Endodermal cell (in vitro differentiated cells): ENCODE results near the gene DAB1. TPM values are rescaled to one million over a fixed set of nuclear protein-coding genes. Genes with fewer than 3 reads are reported as not detected.

Source experiments
- DNase-seq: peaks from one replicate; pipeline ENCODE4 v3.0.0-alpha.2; 2017
- H3K27ac ChIP-seq: 2 replicates; pipeline ENCODE4 v1.5.1; 2013; ENCODE audit warnings: mild to moderate bottlenecking, low read depth, low read length, moderate library complexity
- H3K27me3 ChIP-seq: 2 replicates; pipeline ENCODE4 v1.6.1; 2013; ENCODE audit warnings: mild to moderate bottlenecking, low read length, moderate library complexity; ENCODE audit not compliant: insufficient read depth, control insufficient read depth, poor library complexity, severe bottlenecking
- H3K36me3 ChIP-seq: 2 replicates; pipeline ENCODE4 v1.7.0; 2013; ENCODE audit warnings: mild to moderate bottlenecking, low read length, moderate library complexity; ENCODE audit not compliant: control insufficient read depth, insufficient read depth
- H3K4me1 ChIP-seq: one replicate; pipeline ENCODE4 v1.7.0; 2013; ENCODE audit warnings: low read length; ENCODE audit not compliant: control insufficient read depth, insufficient read depth
- H3K4me3 ChIP-seq: 2 replicates; pipeline ENCODE4 v1.5.1; 2013; ENCODE audit warnings: mild to moderate bottlenecking, low read length, moderate library complexity
- H3K9ac ChIP-seq: 2 replicates; pipeline ENCODE4 v1.6.1; 2013; ENCODE audit warnings: mild to moderate bottlenecking, low read length, moderate library complexity; ENCODE audit not compliant: poor library complexity, severe bottlenecking; ENCODE audit errors: extremely low read depth
- H3K9me3 ChIP-seq: 2 replicates; pipeline ENCODE4 v1.6.1; 2013; ENCODE audit warnings: mild to moderate bottlenecking, low read length, moderate library complexity; ENCODE audit not compliant: control insufficient read depth
- H3K27ac Mint-ChIP-seq: 2 replicates; pipeline ENCODE4 v1.8.0; 2020; ENCODE audit warnings: mixed read lengths
- H3K27me3 Mint-ChIP-seq: 2 replicates; pipeline ENCODE4 v1.8.0; 2021; ENCODE audit warnings: mild to moderate bottlenecking, mixed read lengths; ENCODE audit not compliant: insufficient read depth
- H3K36me3 Mint-ChIP-seq: 2 replicates; pipeline ENCODE4 v1.8.0; 2020; ENCODE audit warnings: low read depth, mixed read lengths
- H3K4me1 Mint-ChIP-seq: 2 replicates; pipeline ENCODE4 v1.8.0; 2020; ENCODE audit warnings: mixed read lengths
- H3K4me3 Mint-ChIP-seq: 2 replicates; pipeline ENCODE4 v1.8.0; 2020; ENCODE audit warnings: mild to moderate bottlenecking, moderate library complexity, mixed read lengths
- H3K9me3 Mint-ChIP-seq: 2 replicates; pipeline ENCODE4 v1.8.0; 2020; ENCODE audit warnings: mild to moderate bottlenecking, mixed read lengths
- CTCF ChIP-seq: fragments of 200-600 bp; sonication (generic); conservative IDR thresholded peaks from 2 replicates; pipeline ENCODE4 v1.5.0; 2021; ENCODE audit warnings: antibody characterized with exemption, mild to moderate bottlenecking
- WGBS, 2 experiments: methylation state at CpG; one replicate each; pipeline versions ENCODE4 v1.1.5 to v1.1.7; 2013; ENCODE audit warnings: missing lambda C conversion rate in 2 of 2, mixed read lengths in 1 of 2; ENCODE audit not compliant: insufficient coverage in 1 of 2, insufficient read length in 1 of 2; 5-methylcytosine and 5-hydroxymethylcytosine counted together
- total RNA-seq, 2 donors: library from RNA; stranded (reverse); fragmentation: NEBNext Ultra II Directional in 1 of 2; extraction: Animal tissue kit (Norgen Biotek cat#: 25700) in 1 of 2; gene quantifications; 2 replicates in 1 of 2; 3 replicates in 1 of 2; pipeline ENCODE4 v1.2.1, GENCODE V29; 2021

DAB1 gene
- total RNA-seq, 2 donors from 2014 or later, result 32.0 to 36.2 TPM

GRCh38 chr1:57007948-57008347 lies 415.9 kb downstream of the DAB1 start:
- Mint-ChIP-seq H3K9me3 (no peaks in the 10 kb centered on the region), H3K4me1 (peaks cover 17% of the 10 kb centered on the region), H3K4me3 (no peak overlapping the region), H3K27ac (no peak overlapping the region), H3K27me3 (peaks cover 46% of the 10 kb centered on the region), H3K36me3 (peaks cover 10% of the 10 kb centered on the region)
- no peak overlapping the region for H3K9ac ChIP-seq
- WGBS, 2 experiments, result 85 to 92% methylated on average over 2 of the region's 2 CpGs
- H3K4me3 ChIP-seq, result no peak overlapping the region
- H3K9me3 ChIP-seq, result no peaks in the 10 kb centered on the region
- H3K4me1 ChIP-seq, result peaks cover 8% of the 10 kb centered on the region
- no peaks in the 10 kb centered on the region for H3K36me3 ChIP-seq
- H3K27me3 ChIP-seq, result peaks cover 34% of the 10 kb centered on the region
- no peak for DNase-seq
- H3K27ac ChIP-seq, result no peak overlapping the region
- no peak for TF ChIP-seq CTCF

GRCh38 chr1:57007472-57007871 lies 416.4 kb downstream of the DAB1 start:
- Histone ChIP-seq H3K36me3 (no peaks in the 10 kb centered on the region), H3K9ac (no peak overlapping the region), H3K4me1 (peaks cover 8% of the 10 kb centered on the region), H3K27ac (no peak overlapping the region), H3K27me3 (peaks cover 30% of the 10 kb centered on the region), H3K9me3 (no peaks in the 10 kb centered on the region), H3K4me3 (no peak overlapping the region)
- H3K27ac Mint-ChIP-seq, result no peak overlapping the region
- H3K36me3 Mint-ChIP-seq, result peaks cover 10% of the 10 kb centered on the region
- no peaks in the 10 kb centered on the region for H3K9me3 Mint-ChIP-seq
- DNase-seq, result no peak
- no peak for TF ChIP-seq CTCF
- no peak overlapping the region for H3K4me3 Mint-ChIP-seq
- H3K4me1 Mint-ChIP-seq, result peaks cover 17% of the 10 kb centered on the region
- H3K27me3 Mint-ChIP-seq, result peaks cover 42% of the 10 kb centered on the region
- 84 to 89% methylated on average over 1 to 2 of the region's 2 CpGs for WGBS, 2 experiments

- H3K27me3 Mint-ChIP-seq, result peaks cover 14% of the 10 kb centered on the region
- H3K36me3 ChIP-seq, result no peaks in the 10 kb centered on the region
- no peak for TF ChIP-seq CTCF
- peaks cover 12% of the 10 kb centered on the region for H3K36me3 Mint-ChIP-seq
- no peak overlapping the region for H3K4me3 Mint-ChIP-seq
- H3K9me3 Mint-ChIP-seq, result no peaks in the 10 kb centered on the region
- H3K27ac ChIP-seq, result no peak overlapping the region
- 79 to 88% methylated on average over 2 to 4 of the region's 4 CpGs for WGBS, 2 experiments
- H3K9ac ChIP-seq, result no peak overlapping the region
- no peaks in the 10 kb centered on the region for H3K9me3 ChIP-seq
- peaks cover 1% of the 10 kb centered on the region for H3K27me3 ChIP-seq
- no peak overlapping the region for H3K4me3 ChIP-seq
- H3K4me1 Mint-ChIP-seq, result peaks cover 7% of the 10 kb centered on the region
- H3K4me1 ChIP-seq, result peaks cover 4% of the 10 kb centered on the region
- H3K27ac Mint-ChIP-seq, result no peak overlapping the region
- no peak for DNase-seq
These were observed 420.3 kb downstream of the DAB1 start for GRCh38 chr1:57003398-57004139.
